HepG2 (cell line): Measurements from ENCODE around the gene CS. TPM values are rescaled to one million over a fixed set of nuclear protein-coding genes. Genes with fewer than 3 reads are reported as not detected.

Source experiments
- ATF7 ChIP-seq, 2 experiments: fragments of 450-650 bp in 1 of 2; sonication (generic) in 1 of 2; formaldehyde crosslinking in 1 of 2; IDR thresholded peaks; 2 replicates each; pipeline versions ENCODE4 v1.4.0 to v1.6.1; 2016 to 2020; ENCODE audit warnings: antibody characterized with exemption in 1 of 2, mild to moderate bottlenecking in 1 of 2, missing genetic modification reagents in 1 of 2
- CCDC6 ChIP-seq: sonication (generic); formaldehyde crosslinking; IDR thresholded peaks from 2 replicates; pipeline ENCODE4 v1.8.1; 2022; ENCODE audit warnings: mild to moderate bottlenecking, missing genetic modification reagents, moderate library complexity
- CERS6 ChIP-seq: sonication (generic); formaldehyde crosslinking; IDR thresholded peaks from 2 replicates; pipeline ENCODE4 v1.5.0; 2020; ENCODE audit warnings: missing genetic modification reagents
- DR1 ChIP-seq: sonication (generic); formaldehyde crosslinking; IDR thresholded peaks from 2 replicates; pipeline ENCODE4 v1.8.0; 2021; ENCODE audit warnings: mild to moderate bottlenecking, missing genetic modification reagents, inconsistent platforms
- NR1H2 ChIP-seq: sonication (generic); formaldehyde crosslinking; IDR thresholded peaks from 2 replicates; pipeline ENCODE4 v1.8.1; 2022; ENCODE audit warnings: low read depth, missing genetic modification reagents, borderline replicate concordance
- ZNF101 ChIP-seq: sonication (generic); formaldehyde crosslinking; IDR thresholded peaks from 2 replicates; pipeline ENCODE4 v1.4.0; 2020; ENCODE audit warnings: mild to moderate bottlenecking, low read depth, missing genetic modification reagents, borderline replicate concordance
- ZNF343 ChIP-seq: sonication (generic); formaldehyde crosslinking; IDR thresholded peaks from 2 replicates; pipeline ENCODE4 v1.4.0; 2020; ENCODE audit warnings: mild to moderate bottlenecking, missing genetic modification reagents
- ZUFSP ChIP-seq: sonication (generic); formaldehyde crosslinking; IDR thresholded peaks from 2 replicates; pipeline ENCODE4 v1.9.0; 2021; ENCODE audit warnings: missing genetic modification reagents, mild to moderate bottlenecking, borderline replicate concordance
- polyA plus RNA-seq, 8 experiments: library from polyadenylated mRNA; depleted of rRNA in 3 of 8; stranded (reverse) in 7 of 8; unstranded in 1 of 8; fragments of >200 nt; fragmentation: Illumina TruSeq in 4 of 8; extraction: Trizol in 4 of 8; gene quantifications; 2 replicates each; pipeline versions ENCODE4 v1.2.1 to v1.2.3, GENCODE V29; 2011 to 2016; ENCODE audit warnings: low read depth in 4 of 8, missing spikeins in 1 of 8, mixed read lengths in 1 of 8; ENCODE audit not compliant: insufficient read depth in 1 of 8
- total RNA-seq, 5 experiments: library from RNA; depleted of rRNA; stranded (reverse); fragments of >200 nt; fragmentation: Illumina TruSeq; extraction: Trizol; gene quantifications; 2 replicates each; pipeline ENCODE4 v1.2.3, GENCODE V29; 2016; ENCODE audit warnings: low read depth in 1 of 5
- TF ChIP-seq, protein P1 (sequence below): IDR thresholded peaks from 2 replicates; pipeline ENCODE4 v1.6.1; 2016; ENCODE audit warnings: control low read depth
- TF ChIP-seq, protein P2 (sequence below): IDR thresholded peaks from 2 replicates; pipeline ENCODE4 v1.6.1; 2016; ENCODE audit warnings: missing compliant biosample characterization, missing genetic modification reagents, borderline replicate concordance
- TF ChIP-seq, protein P3 (sequence below): sonication (generic); formaldehyde crosslinking; IDR thresholded peaks from 2 replicates; pipeline ENCODE4 v1.5.0; 2020; ENCODE audit warnings: mild to moderate bottlenecking, missing genetic modification reagents
- TF ChIP-seq, protein P4 (sequence below): sonication (generic); formaldehyde crosslinking; IDR thresholded peaks from 2 replicates; pipeline ENCODE4 v1.4.0; 2020; ENCODE audit warnings: missing genetic modification reagents, borderline replicate concordance

CS gene
- total and polyA plus RNA-seq, 2 of the 13 experiments (the other 11 are each of a cell fraction or from before 2014, with no cell fraction given) = 173 to 175 TPM

DNA sequence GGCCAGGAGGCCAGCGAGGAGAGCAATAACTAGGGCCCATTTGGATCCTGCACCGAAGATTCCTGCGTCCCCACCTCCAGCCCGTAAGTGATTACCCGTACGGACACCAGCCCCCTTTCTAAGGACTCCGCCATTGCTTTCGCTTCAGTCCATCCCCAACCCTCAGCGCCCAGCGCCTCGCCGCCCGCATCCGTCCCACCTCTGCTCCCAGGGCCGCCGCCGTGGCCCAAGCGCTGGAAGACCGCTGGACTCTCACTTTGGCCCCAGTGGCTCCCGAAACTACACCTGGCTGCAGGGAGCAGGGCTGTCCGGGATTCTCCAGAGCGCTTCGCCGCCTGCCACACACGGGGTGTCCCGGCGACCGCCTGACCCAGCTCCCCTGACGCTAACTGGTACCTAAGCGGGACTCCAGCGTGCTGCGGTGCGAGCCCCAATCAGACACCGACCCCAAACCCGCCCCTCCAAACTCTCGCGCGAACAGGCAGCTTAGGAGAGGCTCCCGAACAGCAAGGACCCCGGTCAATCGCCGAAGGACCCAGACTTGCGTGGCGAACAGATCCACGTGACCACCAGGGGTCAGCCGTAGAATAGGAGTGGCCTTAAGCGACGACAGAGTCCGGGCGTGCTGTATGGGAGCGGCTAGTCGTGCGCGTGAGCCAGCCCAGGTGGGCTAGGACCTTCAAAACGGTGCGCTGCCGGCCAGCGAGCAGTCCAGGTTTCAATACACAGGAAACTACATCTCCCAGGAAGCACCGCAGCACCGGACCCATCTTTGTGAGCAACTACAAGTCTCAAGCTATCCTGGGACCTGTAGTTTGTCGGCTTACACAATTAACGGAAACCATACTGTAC is 15.7 kb upstream of the CS start, which contains the start of gene CNPY2 (continued):
- peak; percentile 84 for TF ChIP-seq DR1
- TF ChIP-seq CERS6 (CRISPR knock-in tag) = no peak; the same call in 1 of the 2 replicates
- TF ChIP-seq ATF7 (IDR thresholded peaks at IDR 0.05) = no peak
- TF ChIP-seq ATF7 (CRISPR knock-in tag; IDR thresholded peaks at IDR 0.05) = 0 out of 2 replicates have a peak, but pooled peaks have one; percentile 45
- TF ChIP-seq, protein P1, sequence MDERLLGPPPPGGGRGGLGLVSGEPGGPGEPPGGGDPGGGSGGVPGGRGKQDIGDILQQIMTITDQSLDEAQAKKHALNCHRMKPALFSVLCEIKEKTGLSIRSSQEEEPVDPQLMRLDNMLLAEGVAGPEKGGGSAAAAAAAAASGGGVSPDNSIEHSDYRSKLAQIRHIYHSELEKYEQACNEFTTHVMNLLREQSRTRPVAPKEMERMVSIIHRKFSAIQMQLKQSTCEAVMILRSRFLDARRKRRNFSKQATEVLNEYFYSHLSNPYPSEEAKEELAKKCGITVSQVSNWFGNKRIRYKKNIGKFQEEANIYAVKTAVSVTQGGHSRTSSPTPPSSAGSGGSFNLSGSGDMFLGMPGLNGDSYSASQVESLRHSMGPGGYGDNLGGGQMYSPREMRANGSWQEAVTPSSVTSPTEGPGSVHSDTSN = no peak
- TF ChIP-seq NR1H2 = 0 out of 2 replicates have a peak, but pooled peaks have one; percentile 35
- TF ChIP-seq ZNF343 (CRISPR knock-in tag) = peak; percentile 69; the same call in 1 of the 2 replicates
- TF ChIP-seq ZNF101 (CRISPR knock-in tag) = no peak
- TF ChIP-seq, protein P2, sequence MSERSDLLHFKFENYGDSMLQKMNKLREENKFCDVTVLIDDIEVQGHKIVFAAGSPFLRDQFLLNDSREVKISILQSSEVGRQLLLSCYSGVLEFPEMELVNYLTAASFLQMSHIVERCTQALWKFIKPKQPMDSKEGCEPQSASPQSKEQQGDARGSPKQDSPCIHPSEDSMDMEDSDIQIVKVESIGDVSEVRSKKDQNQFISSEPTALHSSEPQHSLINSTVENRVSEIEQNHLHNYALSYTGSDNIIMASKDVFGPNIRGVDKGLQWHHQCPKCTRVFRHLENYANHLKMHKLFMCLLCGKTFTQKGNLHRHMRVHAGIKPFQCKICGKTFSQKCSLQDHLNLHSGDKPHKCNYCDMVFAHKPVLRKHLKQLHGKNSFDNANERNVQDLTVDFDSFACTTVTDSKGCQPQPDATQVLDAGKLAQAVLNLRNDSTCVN (CRISPR knock-in tag) = peak; percentile 17; the same call in 1 of the 2 replicates
- TF ChIP-seq CCDC6 (CRISPR knock-in tag) = 0 out of 2 replicates have a peak, but pooled peaks have one; percentile 63
- TF ChIP-seq ZUFSP = no peak
- TF ChIP-seq, protein P3, sequence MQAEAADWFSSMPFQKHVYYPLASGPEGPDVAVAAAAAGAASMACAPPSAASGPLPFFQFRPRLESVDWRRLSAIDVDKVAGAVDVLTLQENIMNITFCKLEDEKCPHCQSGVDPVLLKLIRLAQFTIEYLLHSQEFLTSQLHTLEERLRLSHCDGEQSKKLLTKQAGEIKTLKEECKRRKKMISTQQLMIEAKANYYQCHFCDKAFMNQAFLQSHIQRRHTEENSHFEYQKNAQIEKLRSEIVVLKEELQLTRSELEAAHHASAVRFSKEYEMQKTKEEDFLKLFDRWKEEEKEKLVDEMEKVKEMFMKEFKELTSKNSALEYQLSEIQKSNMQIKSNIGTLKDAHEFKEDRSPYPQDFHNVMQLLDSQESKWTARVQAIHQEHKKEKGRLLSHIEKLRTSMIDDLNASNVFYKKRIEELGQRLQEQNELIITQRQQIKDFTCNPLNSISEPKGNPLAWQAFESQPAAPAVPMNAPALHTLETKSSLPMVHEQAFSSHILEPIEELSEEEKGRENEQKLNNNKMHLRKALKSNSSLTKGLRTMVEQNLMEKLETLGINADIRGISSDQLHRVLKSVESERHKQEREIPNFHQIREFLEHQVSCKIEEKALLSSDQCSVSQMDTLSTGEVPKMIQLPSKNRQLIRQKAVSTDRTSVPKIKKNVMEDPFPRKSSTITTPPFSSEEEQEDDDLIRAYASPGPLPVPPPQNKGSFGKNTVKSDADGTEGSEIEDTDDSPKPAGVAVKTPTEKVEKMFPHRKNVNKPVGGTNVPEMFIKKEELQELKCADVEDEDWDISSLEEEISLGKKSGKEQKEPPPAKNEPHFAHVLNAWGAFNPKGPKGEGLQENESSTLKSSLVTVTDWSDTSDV = 0 out of 2 replicates have a peak, but pooled peaks have one; percentile 93
- TF ChIP-seq, protein P4, sequence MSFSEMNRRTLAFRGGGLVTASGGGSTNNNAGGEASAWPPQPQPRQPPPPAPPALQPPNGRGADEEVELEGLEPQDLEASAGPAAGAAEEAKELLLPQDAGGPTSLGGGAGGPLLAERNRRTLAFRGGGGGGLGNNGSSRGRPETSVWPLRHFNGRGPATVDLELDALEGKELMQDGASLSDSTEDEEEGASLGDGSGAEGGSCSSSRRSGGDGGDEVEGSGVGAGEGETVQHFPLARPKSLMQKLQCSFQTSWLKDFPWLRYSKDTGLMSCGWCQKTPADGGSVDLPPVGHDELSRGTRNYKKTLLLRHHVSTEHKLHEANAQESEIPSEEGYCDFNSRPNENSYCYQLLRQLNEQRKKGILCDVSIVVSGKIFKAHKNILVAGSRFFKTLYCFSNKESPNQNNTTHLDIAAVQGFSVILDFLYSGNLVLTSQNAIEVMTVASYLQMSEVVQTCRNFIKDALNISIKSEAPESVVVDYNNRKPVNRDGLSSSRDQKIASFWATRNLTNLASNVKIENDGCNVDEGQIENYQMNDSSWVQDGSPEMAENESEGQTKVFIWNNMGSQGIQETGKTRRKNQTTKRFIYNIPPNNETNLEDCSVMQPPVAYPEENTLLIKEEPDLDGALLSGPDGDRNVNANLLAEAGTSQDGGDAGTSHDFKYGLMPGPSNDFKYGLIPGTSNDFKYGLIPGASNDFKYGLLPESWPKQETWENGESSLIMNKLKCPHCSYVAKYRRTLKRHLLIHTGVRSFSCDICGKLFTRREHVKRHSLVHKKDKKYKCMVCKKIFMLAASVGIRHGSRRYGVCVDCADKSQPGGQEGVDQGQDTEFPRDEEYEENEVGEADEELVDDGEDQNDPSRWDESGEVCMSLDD = 0 out of 2 replicates have a peak, but pooled peaks have one; percentile 46
